Heart left ventricle (tissue), 16 donors: ENCODE data around the gene TCFL5. TPM values are rescaled to one million over a fixed set of nuclear protein-coding genes. Genes with fewer than 3 reads are reported as not detected.
A peak's percentile ranks its signal among the peaks of the same experiment; 100 is the strongest.

ENCODE experiments used
- ATAC-seq, 4 donors: fragments of 200-7000 bp; cut with Tn5 transposase; one replicate each; pipeline ENCODE4 v1.9.1; 2020 to 2022; ENCODE audit warnings: moderate library complexity in 4 of 4, mild to moderate bottlenecking in 3 of 4, moderate number of reproducible peaks in 1 of 4
- DNase-seq, 5 donors: peaks; one replicate each; pipeline ENCODE4 v3.0.0-alpha.2; 2020
- H3K27ac ChIP-seq, 12 donors: fragments of 200-600 bp; sonication (generic) in 4 of 12; one replicate each; pipeline versions ENCODE4 v1.5.0 to v1.8.0; 2016 to 2022; ENCODE audit warnings: mild to moderate bottlenecking in 2 of 12
- H3K27me3 ChIP-seq, 9 donors: fragments of 200-600 bp; sonication (generic) in 2 of 9; one replicate each; pipeline versions ENCODE4 v1.5.1 to v1.8.0; 2016 to 2022; ENCODE audit warnings: mild to moderate bottlenecking in 3 of 9
- H3K36me3 ChIP-seq, 9 donors: fragments of 200-600 bp; sonication (generic) in 2 of 9; one replicate each; pipeline versions ENCODE4 v1.5.0 to v1.8.0; 2018 to 2022; ENCODE audit warnings: mild to moderate bottlenecking in 2 of 9
- H3K4me1 ChIP-seq, 12 donors: fragments of 200-600 bp; sonication (generic) in 4 of 12; one replicate each; pipeline versions ENCODE4 v1.5.0 to v1.8.0; 2016 to 2022; ENCODE audit warnings: mild to moderate bottlenecking in 3 of 12
- H3K4me3 ChIP-seq, 12 donors: fragments of 200-600 bp; sonication (generic) in 4 of 12; one replicate each; pipeline versions ENCODE4 v1.5.0 to v1.8.0; 2017 to 2022; ENCODE audit warnings: mild to moderate bottlenecking in 9 of 12, moderate library complexity in 4 of 12
- H3K9me3 ChIP-seq, 12 donors: fragments of 200-600 bp; sonication (generic) in 4 of 12; one replicate each; pipeline versions ENCODE4 v1.5.0 to v1.8.0; 2016 to 2022; ENCODE audit warnings: mild to moderate bottlenecking in 1 of 12
- CTCF ChIP-seq, 12 donors: fragments of 200-600 bp; sonication (generic) in 4 of 12; IDR thresholded peaks; one replicate each; pipeline versions ENCODE4 v1.5.0 to v1.8.0; 2018 to 2022; ENCODE audit warnings: antibody characterized with exemption in 12 of 12, mild to moderate bottlenecking in 5 of 12
- POLR2A ChIP-seq, 2 donors: fragments of 450-650 bp; IDR thresholded peaks; one replicate each; pipeline ENCODE4 v1.6.1; 2017; ENCODE audit warnings: antibody characterized with exemption in 2 of 2, mild to moderate bottlenecking in 2 of 2, moderate library complexity in 2 of 2
- WGBS, 4 donors: extraction: QIAGEN DNeasy Blood & Tissue Kit in 2 of 4; methylation state at CpG; one replicate each; pipeline versions ENCODE4 v1.1.5 to v1.1.7; 2013 to 2018; 5-methylcytosine and 5-hydroxymethylcytosine counted together
- intact Hi-C, 10 donors: fragments of 100-400 bp; cut with DNase I; formaldehyde crosslinking; loops; one replicate each; pipeline versions ENCODE4 v1.11.1 to v1.14.2; 2022
- polyA plus RNA-seq, 2 donors: library from polyadenylated mRNA; stranded (reverse); fragments of 200-250 nt; gene quantifications; one replicate each; pipeline ENCODE4 v1.2.3, GENCODE V29; 2013
- total RNA-seq, 9 donors: library from RNA; depleted of rRNA in 2 of 9; stranded (reverse); fragments of >200 nt in 2 of 9; fragmentation: NEBNext Ultra II Directional in 3 of 9; extraction: Animal tissue kit (Norgen Biotek cat#: 25700) in 3 of 9; gene quantifications; one replicate each; pipeline versions ENCODE4 v1.1.0 to v1.2.4, GENCODE V29; 2016 to 2023
- donor health status: ischemic (EF 13 %, LVEDD 7.1; RV severe dilation, severe dysfunction).
- donor health status: healthy with polysubstance abuse.
- donor health status: DM: no; HTN: yes; CAD: no.
- donor health status: DM: no; HTN: no; CAD: no.
- donor health status: ischemic (EF 25% LVEDD 6.9; RV normal size, moderate dysfunction).
- donor health status: ischemic (EF 25% LVEDD 5.7; RV mildly dilated, moderate dysfunction).
- donor health status: healthy.
- donor health status: DM: yes; HTN: yes; CAD: no.
- donor health status: ischemic (EF 35%, LVEDD 5.7; RV mildly dilated, moderate dysfunction).
- donor health status: nonischemic (EF 11% LVEDD 7.7; RV severe dilation, severe dysfunction).
- donor health status: DM: yes; HTN: yes; CAD: no.
- donor health status: PGD.
- donor health status: ischemic (EF 29% LVEDD 5.4; RV normal size, mild dysfunction).
- donor health status: nonischemic (EF 23%, LVEDD 6.1; RV moderate dilation, normal function).

Gene TCFL5
- total and polyA plus RNA-seq, 11 donors: 2.5 to 8.2 (median 5.9) TPM

- H3K27ac ChIP-seq: peak overlapping the region in 1 of 12 donors; percentile 86
- intact Hi-C loops: no loop called here
- H3K9me3 ChIP-seq: no peaks in the 10 kb centered on the region
- H3K36me3 ChIP-seq: no peaks in the 10 kb centered on the region
- no peak for TF ChIP-seq CTCF (IDR thresholded peaks at IDR 0.05)
- no peak for DNase-seq
- peak overlapping the region in 2 of 12 donors; percentile 59 to 60 for H3K4me3 ChIP-seq
- WGBS, 4 donors: 78 to 88% (median 79%) methylated on average over 7 to 22 of the region's 22 CpGs
- no peaks in the 10 kb centered on the region for H3K27me3 ChIP-seq
- ATAC-seq: no peak
- H3K4me1 ChIP-seq: peaks cover 0 to 14% (median 6%) of the 10 kb centered on the region in 12 donors
These were observed 36.2 kb downstream of the TCFL5 start for GRCh38 chr20:62825333-62825985.

GRCh38 chr20:62824476-62825332, 36.9 kb downstream of the TCFL5 start:
- intact Hi-C loops: no loop called here
- Histone ChIP-seq H3K27ac (peak overlapping the region in 3 of 12 donors; percentile 66 to 86 (median 74)), H3K4me3 (peak overlapping the region in 8 of 12 donors; percentile 6 to 60 (median 45)), H3K27me3 (no peaks in the 10 kb centered on the region), H3K9me3 (no peaks in the 10 kb centered on the region), H3K36me3 (no peaks in the 10 kb centered on the region), H3K4me1 (peaks cover 0 to 19% (median 9%) of the 10 kb centered on the region in 12 donors)
- peak in 2 of 4 donors; percentile 14 to 53 for ATAC-seq
- TF ChIP-seq CTCF (IDR thresholded peaks at IDR 0.05) (no peak), POLR2A (IDR thresholded peaks at IDR 0.05) (no peak)
- peak in 1 of 5 donors; percentile 78 for DNase-seq
- 8 to 40% (median 26%) methylated on average over 10 to 36 of the region's 36 CpGs for WGBS, 4 donors

GRCh38 chr20:62823688-62824475, 37.7 kb downstream of the TCFL5 start:
- ATAC-seq: no peak
- peaks cover 0 to under 1% (median 0%) of the 10 kb centered on the region in 9 donors for H3K27me3 ChIP-seq
- TF ChIP-seq CTCF (IDR thresholded peaks at IDR 0.05) (no peak), POLR2A (IDR thresholded peaks at IDR 0.05) (no peak)
- peaks cover 0 to 28% (median 17%) of the 10 kb centered on the region in 12 donors for H3K4me1 ChIP-seq
- DNase-seq: no peak
- peak overlapping the region in 4 of 12 donors; percentile 43 to 60 (median 56) for H3K4me3 ChIP-seq
- WGBS, 4 donors: 82 to 90% (median 85%) methylated on average over 24 to 38 of the region's 38 CpGs
- peak overlapping the region in 1 of 12 donors; percentile 86 for H3K27ac ChIP-seq
- no peaks in the 10 kb centered on the region for H3K9me3 ChIP-seq
- no peaks in the 10 kb centered on the region for H3K36me3 ChIP-seq
- intact Hi-C loops: no loop called here
